RCC 7860 (cell line): ENCODE data around the gene CDH10.

Source experiments
- DNase-seq: peaks from one replicate; pipeline ENCODE4 v3.0.0-alpha.2; 2015; ENCODE audit warnings: low spot score
- FAIRE-seq: peaks from 2 replicates; lab custom pipeline; 2012; peaks lifted over from hg19 to GRCh38; lab: Jason Lieb, UNC

CDH10 gene

GRCh38 chr5:24491490-24491889, 153.3 kb downstream of the CDH10 start:
- FAIRE-seq (no peak), DNase-seq (no peak)

GRCh38 chr5:24487368-24488229, 157.2 kb downstream of the CDH10 start:
- FAIRE-seq (no peak), DNase-seq (no peak)

GRCh38 chr5:24480952-24481351, 163.8 kb downstream of the CDH10 start:
- FAIRE-seq = no peak
- no peak for DNase-seq

GRCh38 chr5:24477958-24478357, 166.8 kb downstream of the CDH10 start:
- FAIRE-seq (no peak), DNase-seq (no peak)

- no peak for DNase-seq
- FAIRE-seq = no peak
Observed at GRCh38 chr5:24475101-24475500, 169.7 kb downstream of the CDH10 start.

- no peak for DNase-seq
- no peak for FAIRE-seq
Observed at GRCh38 chr5:24474685-24475084, 170.1 kb downstream of the CDH10 start.

GRCh38 chr5:24472518-24472917, 172.3 kb downstream of the CDH10 start:
- FAIRE-seq (no peak), DNase-seq (no peak)

- FAIRE-seq (no peak), DNase-seq (no peak)
Observed at GRCh38 chr5:24444414-24444813, 200.4 kb downstream of the CDH10 start.

- FAIRE-seq (no peak), DNase-seq (no peak)
Observed at GRCh38 chr5:24439465-24439864, 205.3 kb downstream of the CDH10 start.
